Thymus (tissue), 11 donors: ENCODE measurements around the gene CLTC. TPM values are rescaled to one million over a fixed set of nuclear protein-coding genes. Genes with fewer than 3 reads are reported as not detected.

Source experiments
- DNase-seq, 9 donors: peaks; one replicate each; pipeline ENCODE4 v3.0.0-alpha.2; 2013; ENCODE audit warnings: low spot score in 9 of 9, low read depth in 6 of 9, missing footprints in 1 of 9
- H3K27ac ChIP-seq, 2 donors: one replicate each; pipeline ENCODE4 v1.5.1; 2013; ENCODE audit warnings: control low read depth in 1 of 2, low read depth in 1 of 2, low read length in 1 of 2, mild to moderate bottlenecking in 1 of 2, moderate library complexity in 1 of 2
- H3K27me3 ChIP-seq, 2 donors: one replicate each; pipeline ENCODE4 v1.5.1; 2013; ENCODE audit warnings: low read length in 1 of 2; ENCODE audit not compliant: control insufficient read depth in 2 of 2, insufficient read depth in 1 of 2
- H3K36me3 ChIP-seq, 2 donors: one replicate each; pipeline ENCODE4 v1.5.1; 2013; ENCODE audit warnings: low read length in 1 of 2, mild to moderate bottlenecking in 1 of 2, moderate library complexity in 1 of 2; ENCODE audit not compliant: control insufficient read depth in 2 of 2, insufficient read depth in 2 of 2
- H3K4me1 ChIP-seq, 2 donors: one replicate each; pipeline ENCODE4 v1.5.1; 2013; ENCODE audit warnings: low read length in 2 of 2; ENCODE audit not compliant: control insufficient read depth in 2 of 2, insufficient read depth in 2 of 2
- H3K4me3 ChIP-seq, 2 donors: one replicate each; pipeline ENCODE4 v1.5.1; 2013; ENCODE audit warnings: low read length in 2 of 2, control low read depth in 1 of 2, mild to moderate bottlenecking in 1 of 2
- H3K9me3 ChIP-seq, 2 donors: one replicate each; pipeline ENCODE4 v1.5.1; 2013; ENCODE audit warnings: low read length in 1 of 2, mild to moderate bottlenecking in 1 of 2; ENCODE audit not compliant: control insufficient read depth in 2 of 2, insufficient read depth in 1 of 2
- WGBS: extraction: QIAGEN DNeasy Blood & Tissue Kit; methylation state at CpG from one replicate; pipeline ENCODE4 v1.1.7; 2013; 5-methylcytosine and 5-hydroxymethylcytosine counted together
- polyA plus RNA-seq: library from polyadenylated mRNA; stranded (reverse); fragments of 200-250 nt; gene quantifications from one replicate; pipeline ENCODE4 v1.2.3, GENCODE V29; 2013
- total RNA-seq: library from RNA; stranded (reverse); fragments of 120-200 nt; gene quantifications from one replicate; pipeline ENCODE4 v1.2.4, GENCODE V29; 2013
- donor health status: healthy.

CLTC gene
- total and polyA plus RNA-seq, 2 donors, result 89.0 to 127 TPM

GRCh38 chr17:59616253-59616920 is 3.3 kb upstream of the CLTC start:
- peaks cover 0 to 6% of the 10 kb centered on the region in 2 donors for H3K9me3 ChIP-seq
- no peaks in the 10 kb centered on the region for H3K27me3 ChIP-seq
- H3K27ac ChIP-seq, result no peak overlapping the region
- peaks cover 6 to 7% of the 10 kb centered on the region in 2 donors for H3K4me1 ChIP-seq
- H3K36me3 ChIP-seq, result peaks cover 0 to 2% of the 10 kb centered on the region in 2 donors
- 99% methylated on average over 7 of the region's 7 CpGs for WGBS
- no peak overlapping the region for H3K4me3 ChIP-seq
- DNase-seq, result no peak

GRCh38 chr17:59617156-59617732 is 2.5 kb upstream of the CLTC start:
- Histone ChIP-seq H3K36me3 (peaks cover 0 to 2% of the 10 kb centered on the region in 2 donors), H3K4me1 (peaks cover 7 to 8% of the 10 kb centered on the region in 2 donors), H3K4me3 (no peak overlapping the region), H3K9me3 (peaks cover 0 to 6% of the 10 kb centered on the region in 2 donors), H3K27me3 (no peaks in the 10 kb centered on the region), H3K27ac (no peak overlapping the region)
- DNase-seq, result no peak
- WGBS, result 96% methylated on average over 1 of the region's 1 CpG

- peak overlapping the region; percentile 87 to 100 for H3K4me3 ChIP-seq
- peak overlapping the region; percentile 93 to 98 for H3K27ac ChIP-seq
- no peaks in the 10 kb centered on the region for H3K27me3 ChIP-seq
- no peak for DNase-seq
- under 1% methylated on average over 11 of the region's 11 CpGs for WGBS
- H3K4me1 ChIP-seq, result peaks cover 7 to 12% of the 10 kb centered on the region in 2 donors
- peaks cover 0 to 6% of the 10 kb centered on the region in 2 donors for H3K9me3 ChIP-seq
- no peaks in the 10 kb centered on the region for H3K36me3 ChIP-seq
Measured at GRCh38 chr17:59619035-59619297, 729 bp upstream of the CLTC start.

GRCh38 chr17:59620064-59620359 is 317 bp downstream of the CLTC start:
- H3K27me3 ChIP-seq, result no peaks in the 10 kb centered on the region
- H3K4me1 ChIP-seq, result peaks cover 7 to 12% of the 10 kb centered on the region in 2 donors

GRCh38 chr17:59620518-59621259 is 994 bp downstream of the CLTC start:
- peak overlapping the region; percentile 87 to 100 for H3K4me3 ChIP-seq
- peaks cover 0 to 4% of the 10 kb centered on the region in 2 donors for H3K36me3 ChIP-seq
- no peaks in the 10 kb centered on the region for H3K27me3 ChIP-seq
- H3K9me3 ChIP-seq, result peaks cover 0 to 6% of the 10 kb centered on the region in 2 donors
- WGBS, result 7% methylated on average over 14 of the region's 14 CpGs
- H3K4me1 ChIP-seq, result peaks cover 7 to 12% of the 10 kb centered on the region in 2 donors
- H3K27ac ChIP-seq, result peak overlapping the region; percentile 93 to 98
- peak in 5 of 9 donors; percentile 32 to 65 (median 37) for DNase-seq

More at GRCh38 chr17:59620064-59620359, 317 bp downstream of the CLTC start:
- no peak for DNase-seq
- no peaks in the 10 kb centered on the region for H3K36me3 ChIP-seq
- peaks cover 0 to 6% of the 10 kb centered on the region in 2 donors for H3K9me3 ChIP-seq
- WGBS, result under 1% methylated on average over 13 of the region's 13 CpGs
- H3K4me3 ChIP-seq, result peak overlapping the region; percentile 87 to 100
- peak overlapping the region; percentile 93 to 98 for H3K27ac ChIP-seq

- no peak overlapping the region for H3K4me3 ChIP-seq
- peaks cover 0 to 4% of the 10 kb centered on the region in 2 donors for H3K36me3 ChIP-seq
- H3K4me1 ChIP-seq, result peaks cover 7 to 12% of the 10 kb centered on the region in 2 donors
- H3K27ac ChIP-seq, result no peak overlapping the region
- H3K9me3 ChIP-seq, result peaks cover 0 to 6% of the 10 kb centered on the region in 2 donors
- H3K27me3 ChIP-seq, result no peaks in the 10 kb centered on the region
- WGBS, result 60% methylated on average over 4 of the region's 4 CpGs
- no peak for DNase-seq
Measured at GRCh38 chr17:59621771-59622170, 2.1 kb downstream of the CLTC start.

GRCh38 chr17:59623151-59623550 is 3.5 kb downstream of the CLTC start:
- Histone ChIP-seq H3K27me3 (no peaks in the 10 kb centered on the region), H3K36me3 (peaks cover 0 to 4% of the 10 kb centered on the region in 2 donors), H3K4me1 (peaks cover 7 to 12% of the 10 kb centered on the region in 2 donors), H3K4me3 (no peak overlapping the region), H3K9me3 (peaks cover 0 to 6% of the 10 kb centered on the region in 2 donors), H3K27ac (no peak overlapping the region)
- WGBS, result 94% methylated on average over 2 of the region's 2 CpGs
- DNase-seq, result no peak

- no peak overlapping the region for H3K27ac ChIP-seq
Measured at GRCh38 chr17:59626756-59627155, 7.1 kb downstream of the CLTC start.

GRCh38 chr17:59627274-59627673 is 7.6 kb downstream of the CLTC start:
- DNase-seq, result no peak
- Histone ChIP-seq H3K27ac (no peak overlapping the region), H3K4me3 (no peak overlapping the region), H3K4me1 (peaks cover 4 to 5% of the 10 kb centered on the region in 2 donors), H3K36me3 (peaks cover 3 to 4% of the 10 kb centered on the region in 2 donors), H3K9me3 (no peaks in the 10 kb centered on the region), H3K27me3 (no peaks in the 10 kb centered on the region)
- 94% methylated on average over 3 of the region's 3 CpGs for WGBS

More at GRCh38 chr17:59626756-59627155, 7.1 kb downstream of the CLTC start:
- Histone ChIP-seq H3K4me3 (no peak overlapping the region), H3K9me3 (no peaks in the 10 kb centered on the region), H3K4me1 (peaks cover 4 to 5% of the 10 kb centered on the region in 2 donors), H3K27me3 (no peaks in the 10 kb centered on the region), H3K36me3 (peaks cover 3 to 4% of the 10 kb centered on the region in 2 donors)
- no peak for DNase-seq
- WGBS, result 97% methylated on average over 5 of the region's 5 CpGs
